Inflammatory macrophage (primary cell): Measurements from ENCODE around the gene SNCAIP.

Source experiments
- DNase-seq, 2 donors: peaks; one replicate each; pipeline ENCODE4 v3.0.0-alpha.2; 2020 to 2022

Gene SNCAIP

DNA sequence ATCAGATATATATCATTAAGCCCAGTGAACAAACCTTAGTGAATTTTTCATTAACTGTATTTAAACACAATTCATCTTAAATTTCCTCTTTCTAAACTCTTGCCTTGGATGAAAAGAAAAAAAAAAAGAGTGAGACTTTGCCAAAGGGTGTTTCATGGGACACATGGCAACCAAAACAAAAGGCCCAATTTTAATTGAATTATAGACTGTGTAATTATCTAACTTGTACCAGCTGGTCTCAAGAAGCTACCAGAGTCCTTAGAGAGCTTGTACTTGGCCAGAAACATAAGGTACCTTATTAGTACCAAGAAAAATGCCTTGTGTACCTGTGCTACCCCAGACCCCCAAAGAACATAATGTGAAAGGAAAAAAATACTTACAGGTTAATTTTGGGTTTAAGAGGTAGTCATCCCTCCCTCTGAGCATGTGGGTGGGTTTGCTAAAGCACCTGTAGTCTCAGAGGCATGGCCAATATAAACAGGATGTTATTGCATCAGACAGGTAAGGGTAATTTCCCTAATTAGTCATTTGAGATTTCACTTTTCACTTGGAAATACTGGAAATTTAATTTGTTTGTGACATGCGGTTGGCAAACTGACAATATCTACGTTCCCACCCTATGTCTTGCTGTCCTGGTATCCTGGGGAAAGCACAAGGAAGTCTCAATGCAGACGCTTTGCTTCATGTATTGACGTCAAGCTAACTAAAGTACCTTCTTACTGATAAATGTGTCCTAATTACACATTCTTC, 90.1 kb downstream of the SNCAIP start:
- no peak for DNase-seq

DNA sequence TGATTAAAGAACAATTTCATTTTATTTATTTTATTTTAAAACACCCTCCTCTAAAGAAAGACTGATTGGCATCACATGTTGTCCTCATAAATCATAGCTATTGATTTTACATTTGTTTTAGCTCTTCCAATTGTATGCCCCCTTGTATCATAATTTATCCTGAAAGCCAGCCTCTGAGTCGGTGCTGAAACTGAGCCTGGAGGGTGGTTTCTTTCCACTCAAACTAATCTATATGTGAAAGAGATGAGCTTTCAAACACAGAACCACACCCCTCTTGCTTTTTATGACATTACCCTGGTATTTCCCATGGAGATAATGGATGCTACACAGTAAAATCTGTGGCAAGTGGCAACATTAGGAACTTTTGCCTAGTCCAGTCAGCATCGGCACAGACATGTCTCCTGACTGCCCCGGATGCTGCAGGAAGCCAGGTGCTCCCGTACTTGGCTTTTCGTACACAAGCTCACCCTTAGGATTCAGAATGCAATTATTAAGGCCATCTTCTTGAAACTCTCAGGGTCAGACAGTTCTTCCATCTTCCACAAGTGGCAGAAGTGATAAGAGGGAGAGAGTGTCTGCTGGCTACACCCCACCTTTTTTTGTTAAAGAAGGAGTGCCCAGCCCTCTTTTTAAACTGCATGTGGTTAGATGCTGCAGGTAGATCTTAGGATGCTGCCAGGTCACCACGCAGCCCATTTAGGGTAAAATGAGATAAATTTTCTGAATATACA, 91.1 kb downstream of the SNCAIP start:
- no peak for DNase-seq

DNA sequence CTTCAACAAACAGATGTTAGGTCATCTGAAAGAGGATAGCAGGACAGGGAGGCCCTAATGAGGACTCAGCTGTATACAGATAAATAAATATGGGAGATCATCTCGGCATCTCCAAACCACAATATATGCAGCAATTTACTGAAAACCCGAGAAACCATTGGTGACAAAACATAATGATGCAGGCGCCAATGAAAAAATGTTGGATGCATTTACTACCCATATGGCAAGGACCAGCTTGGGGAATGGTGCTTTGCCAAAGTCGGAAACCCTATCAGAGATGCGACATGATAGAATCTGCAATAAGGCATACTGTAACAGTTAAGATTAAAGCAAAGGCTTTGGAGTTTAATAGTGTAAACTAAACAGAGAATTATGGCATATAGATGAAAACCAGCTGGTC, 92.0 kb downstream of the SNCAIP start:
- DNase-seq: no peak

DNA sequence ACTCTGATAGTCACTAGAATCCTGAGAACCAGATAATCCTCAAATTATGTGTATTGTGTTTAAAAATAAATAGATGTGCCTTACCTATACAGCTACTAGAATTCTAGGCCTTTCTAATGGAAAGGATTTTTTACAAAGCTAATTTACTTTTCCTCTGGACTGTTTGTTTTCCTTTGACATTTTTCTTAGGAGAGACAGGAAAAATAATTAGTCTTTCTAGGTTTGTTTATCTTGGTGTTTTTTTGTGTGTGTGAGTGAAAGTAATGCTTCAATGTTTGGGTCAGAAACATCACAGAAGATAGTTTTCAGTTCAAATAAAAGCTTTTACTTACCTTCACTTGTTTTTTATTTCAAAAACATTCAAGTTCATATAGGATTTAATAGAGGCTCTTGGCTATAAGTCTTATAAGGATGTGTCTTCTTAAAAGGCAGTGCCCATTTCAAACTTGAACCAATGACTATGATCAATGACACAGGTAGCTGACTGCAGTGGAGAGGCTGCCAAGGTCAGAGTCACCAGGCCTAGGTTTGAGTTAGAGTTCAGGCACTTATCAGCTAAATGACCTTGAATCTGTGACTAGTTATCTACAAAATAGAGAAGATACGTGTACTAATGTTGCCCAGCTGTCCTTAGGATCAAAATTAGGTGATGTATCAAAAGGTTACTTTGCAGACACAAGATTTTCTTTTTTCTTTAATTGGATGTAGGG, 92.8 kb downstream of the SNCAIP start:
- no peak for DNase-seq

DNA sequence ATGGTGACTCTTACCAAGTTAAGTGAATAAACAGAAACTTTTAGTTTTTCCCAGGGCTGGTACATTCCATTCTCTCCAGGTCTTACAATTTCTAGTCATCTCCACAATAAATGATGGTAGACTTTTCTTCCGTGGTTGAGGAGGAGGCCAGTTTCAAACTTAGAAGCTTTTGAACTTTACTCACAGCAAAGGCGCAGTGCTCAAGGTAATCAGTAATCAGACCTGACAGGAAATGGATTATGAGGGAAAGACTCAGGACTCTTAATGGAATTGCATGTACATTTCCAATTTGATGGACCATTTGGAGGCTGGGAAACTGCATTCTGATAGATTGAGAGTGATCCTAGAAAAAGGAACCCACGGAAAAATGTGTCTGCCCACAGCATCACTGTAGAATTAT, 93.7 kb downstream of the SNCAIP start:
- no peak for DNase-seq

DNA sequence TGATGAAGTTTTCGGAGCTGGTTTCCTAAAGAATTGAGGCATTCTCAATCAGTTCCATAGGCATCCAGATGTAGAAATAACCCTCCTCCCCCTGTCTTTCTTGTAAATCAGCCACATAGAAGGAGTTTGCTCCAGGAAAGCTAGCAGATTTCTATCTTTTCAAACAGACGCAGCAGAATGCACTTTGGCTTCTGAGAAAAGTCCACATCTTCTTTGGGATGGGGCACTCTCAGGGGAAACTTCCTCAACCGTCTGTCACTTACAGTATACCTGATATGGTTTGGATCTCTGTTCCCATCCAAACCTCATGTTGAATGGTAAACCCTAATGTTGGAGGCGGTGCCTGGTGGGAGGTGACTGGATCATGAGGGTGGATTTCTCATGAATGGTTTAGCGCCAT, 94.1 kb downstream of the SNCAIP start:
- no peak for DNase-seq

DNA sequence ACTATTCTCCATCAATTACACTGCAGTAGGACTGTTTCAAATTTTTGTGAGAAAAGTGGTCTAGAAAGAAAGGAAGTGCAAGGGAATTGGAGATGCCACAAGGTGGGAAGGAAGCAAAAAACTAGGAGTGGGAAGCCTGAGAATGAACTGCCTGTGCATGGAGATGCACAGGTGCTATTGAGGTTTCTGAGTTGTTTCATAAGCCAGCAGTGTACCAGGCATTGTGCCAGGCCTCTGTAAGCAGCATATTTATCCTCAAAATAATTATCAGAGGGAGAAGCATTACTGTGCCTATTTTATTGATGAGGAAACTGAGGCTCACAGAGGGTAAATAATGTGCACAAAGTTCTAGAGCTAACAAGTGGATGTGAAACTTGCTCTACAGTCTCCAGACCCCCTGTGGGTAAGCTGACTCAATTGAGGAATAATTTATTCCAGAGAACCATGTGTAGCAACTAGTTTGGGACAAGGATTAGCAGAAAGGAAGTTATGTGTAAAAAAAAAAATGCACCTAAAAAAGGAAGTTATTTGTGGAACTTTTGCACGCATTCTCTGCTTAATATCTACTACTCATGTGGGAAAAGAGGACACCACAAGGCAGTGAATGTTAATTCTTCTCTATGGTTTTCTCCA, 96.7 kb downstream of the SNCAIP start:
- no peak for DNase-seq

DNA sequence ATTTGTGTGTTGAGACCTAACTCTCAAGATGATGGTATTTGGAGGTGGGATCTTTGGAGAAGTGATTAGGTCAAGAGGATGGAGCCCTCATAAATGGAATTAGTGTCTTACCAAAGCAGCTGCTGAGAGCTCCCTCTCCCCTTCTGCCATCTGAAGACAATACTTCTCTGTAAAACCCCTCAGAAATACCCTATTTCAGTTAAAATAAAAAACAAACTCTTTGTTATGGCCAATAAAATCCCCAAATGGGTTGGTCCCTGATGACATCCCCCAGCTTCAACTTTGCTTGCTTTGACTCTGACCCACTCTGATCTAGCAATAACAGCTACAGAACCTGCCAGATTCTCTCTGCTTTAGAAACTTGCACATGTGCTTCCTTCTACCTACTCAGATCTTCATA, 100.9 kb downstream of the SNCAIP start:
- no peak for DNase-seq

DNA sequence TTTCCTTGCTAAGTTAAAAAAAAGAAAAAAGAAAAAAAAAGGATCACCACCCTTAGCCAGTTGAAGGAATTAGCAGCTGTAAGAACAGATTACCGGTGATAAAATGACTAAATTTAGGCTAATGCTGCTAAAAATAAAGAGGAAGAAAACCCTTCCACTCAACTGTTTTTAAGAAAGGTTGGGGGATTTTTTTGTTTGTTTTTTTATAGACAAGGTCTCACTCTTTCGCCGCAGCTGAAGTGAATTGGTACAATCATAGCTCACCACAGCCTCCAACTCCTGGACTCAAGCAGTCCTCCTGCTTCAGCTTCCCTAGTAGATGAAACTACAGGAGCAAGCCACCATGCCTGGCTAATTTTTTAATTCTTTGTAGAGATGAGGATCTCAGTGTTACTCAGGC, 101.7 kb downstream of the SNCAIP start:
- no peak for DNase-seq

DNA sequence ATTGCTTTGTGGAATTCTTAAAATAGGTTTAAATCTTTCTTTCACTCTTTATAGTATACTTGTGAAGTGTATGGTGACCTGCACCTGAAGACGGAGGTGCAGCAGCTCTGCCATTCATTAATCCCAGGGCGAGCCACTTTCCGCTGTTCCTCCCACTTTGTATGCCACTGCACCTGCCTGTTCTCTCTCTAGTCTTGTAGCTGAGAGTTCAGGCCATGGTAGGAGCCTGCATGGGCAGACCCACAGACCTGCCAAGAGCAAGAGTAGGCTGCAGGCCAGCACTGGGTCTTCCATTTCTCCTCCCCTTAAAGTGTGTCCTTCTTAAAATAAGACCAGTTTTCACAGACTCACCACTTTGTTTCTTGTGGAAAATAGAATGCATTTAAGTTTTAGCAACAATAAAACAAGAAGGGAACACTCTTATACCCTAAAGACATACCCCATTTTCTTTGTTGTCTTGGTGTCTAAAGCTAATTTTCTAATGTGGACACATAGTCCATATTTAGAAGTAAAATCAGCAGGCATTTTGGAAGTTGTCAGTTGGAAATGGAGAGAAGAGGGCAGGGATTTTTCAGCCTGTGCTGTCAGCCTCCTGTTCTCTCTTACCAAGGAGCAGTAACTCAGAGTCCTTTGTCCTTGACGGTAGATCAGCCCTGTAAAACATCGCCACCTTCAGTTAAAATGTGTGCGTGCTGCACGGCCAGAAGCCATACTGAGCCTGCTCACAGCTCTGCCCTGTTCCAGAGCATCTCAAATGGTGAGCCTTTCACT, 103.2 kb downstream of the SNCAIP start:
- peak; percentile 39 to 59 for DNase-seq

DNA sequence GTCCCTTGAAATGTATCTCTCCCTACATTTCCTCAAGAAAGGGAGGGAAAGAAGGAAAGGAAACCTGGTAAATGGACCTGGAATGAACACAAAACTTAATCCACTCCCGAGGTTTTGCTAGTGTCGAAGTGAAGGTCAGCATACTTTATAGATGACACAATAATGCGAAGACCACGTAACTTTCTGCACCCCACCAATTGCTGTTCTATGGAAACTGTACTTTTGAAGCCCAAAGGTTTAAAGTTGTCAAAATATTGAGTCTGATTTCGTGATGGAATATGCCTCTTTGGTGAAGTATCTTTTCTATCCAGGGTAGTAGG, 103.7 kb downstream of the SNCAIP start:
- DNase-seq: no peak

DNA sequence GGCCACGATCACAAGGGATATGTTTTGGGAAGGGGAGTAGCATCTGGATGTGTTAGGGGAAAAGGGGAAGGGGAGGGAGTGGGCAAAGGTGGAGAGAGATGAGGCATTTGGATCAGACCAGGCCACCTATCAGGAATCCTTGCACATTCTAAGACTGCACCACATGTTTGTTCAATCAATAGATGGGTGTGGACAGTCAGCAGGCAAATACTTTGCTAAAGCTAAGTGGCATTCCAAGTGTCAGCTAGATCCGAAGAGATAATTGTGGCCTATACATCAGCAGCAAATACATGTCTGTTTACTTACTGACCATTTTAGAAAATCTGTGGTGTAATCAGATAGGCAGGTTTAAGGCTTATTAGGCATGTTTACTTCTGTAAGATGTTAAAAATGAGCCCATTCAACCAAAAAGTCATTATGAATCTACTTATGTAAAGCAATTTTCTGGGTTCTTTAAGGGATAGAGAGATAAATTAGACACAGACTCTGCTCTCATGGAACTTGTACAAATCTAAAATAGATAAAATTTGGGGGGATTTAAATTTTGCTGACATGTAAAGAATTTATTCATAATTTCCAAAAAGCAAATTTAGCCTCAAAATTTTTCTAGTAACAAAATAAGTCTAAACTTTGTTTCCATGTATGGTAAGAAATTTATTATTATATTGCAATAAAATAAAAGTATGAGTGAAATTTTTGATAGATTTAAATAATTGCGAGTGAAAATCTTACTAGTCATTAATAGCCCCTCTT, 107.3 kb downstream of the SNCAIP start:
- no peak for DNase-seq

DNA sequence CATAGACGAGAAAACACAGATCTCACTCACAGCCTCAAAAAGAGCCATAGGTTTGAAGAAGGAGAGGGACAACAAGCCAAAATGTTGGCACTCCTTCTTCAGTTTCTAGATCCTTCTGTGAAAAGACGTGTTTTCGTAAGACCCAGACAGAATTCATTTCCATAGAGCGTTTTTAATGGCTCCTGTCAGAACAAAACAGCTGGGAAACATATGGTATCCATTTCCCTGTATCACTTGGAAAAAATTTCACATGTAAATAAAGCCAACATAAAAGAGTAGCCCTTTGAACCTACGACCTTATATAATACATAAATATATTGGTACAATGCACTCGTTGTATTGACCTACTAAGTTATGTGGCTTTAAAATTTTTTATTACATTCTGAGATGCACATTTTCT, 108.1 kb downstream of the SNCAIP start:
- no peak for DNase-seq

DNA sequence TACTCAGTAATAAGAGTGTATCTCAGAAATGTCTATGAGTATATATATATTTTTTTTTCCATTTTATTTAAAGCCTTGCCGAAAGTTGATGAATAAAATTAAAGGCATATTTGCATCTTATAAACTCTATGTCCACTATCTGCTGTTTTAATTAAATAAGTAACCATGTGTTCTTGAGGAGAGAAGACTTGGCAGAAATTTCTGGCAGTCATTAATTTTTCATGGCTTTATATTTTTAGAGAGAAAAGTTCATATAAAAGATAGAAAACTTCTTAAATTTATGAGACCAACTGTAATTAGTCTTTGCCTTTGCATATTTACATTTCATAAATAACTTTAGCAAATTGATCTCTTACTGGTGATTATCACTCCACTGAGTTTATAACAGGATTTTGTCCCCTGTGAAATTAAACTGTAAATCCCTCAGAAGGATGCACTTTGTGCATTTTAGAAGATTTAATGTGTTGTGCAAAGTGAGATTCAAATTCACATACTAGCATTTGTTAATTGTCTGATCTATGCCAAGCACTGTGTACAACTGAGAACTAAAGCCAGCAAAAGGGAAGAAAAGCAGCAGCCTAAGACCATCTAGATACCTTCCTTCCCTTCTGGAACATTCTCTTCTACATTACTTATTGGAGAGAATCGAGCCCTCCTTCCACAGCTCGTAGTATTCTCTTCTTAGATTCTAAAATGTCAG, 108.7 kb downstream of the SNCAIP start:
- no peak for DNase-seq

DNA sequence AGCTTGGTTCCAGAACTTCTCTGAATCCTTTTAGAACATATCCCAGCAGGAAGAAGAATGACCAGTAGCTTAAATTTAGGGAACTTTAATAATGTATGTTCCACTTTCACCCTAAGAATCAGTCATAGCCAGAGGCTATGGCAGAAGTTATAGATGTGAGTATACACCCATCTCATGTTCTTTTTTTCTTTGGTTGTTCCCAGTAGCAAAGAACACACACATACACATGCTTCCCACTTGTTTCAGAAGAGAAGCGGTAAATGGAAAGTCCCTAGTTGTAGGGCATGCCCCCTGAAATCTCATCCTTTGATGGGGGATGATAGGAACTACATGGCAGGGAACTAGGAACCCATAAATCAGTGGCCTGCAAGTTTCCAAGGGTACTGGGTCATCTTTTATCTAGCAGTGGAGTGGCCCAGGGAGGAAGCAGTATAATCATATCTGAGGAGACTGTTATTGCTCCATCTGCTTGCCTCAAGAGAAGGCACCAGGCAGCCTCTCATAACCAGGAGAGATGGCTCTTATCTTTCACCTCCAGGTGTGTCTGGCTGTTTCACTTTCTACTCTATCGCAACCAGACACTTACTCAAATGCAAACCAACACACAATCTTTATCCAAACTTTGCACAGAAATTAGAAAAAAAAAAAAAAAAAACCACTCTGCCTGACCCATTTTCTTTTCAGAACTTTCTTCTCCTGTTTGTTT, 109.5 kb downstream of the SNCAIP start:
- DNase-seq: no peak

DNA sequence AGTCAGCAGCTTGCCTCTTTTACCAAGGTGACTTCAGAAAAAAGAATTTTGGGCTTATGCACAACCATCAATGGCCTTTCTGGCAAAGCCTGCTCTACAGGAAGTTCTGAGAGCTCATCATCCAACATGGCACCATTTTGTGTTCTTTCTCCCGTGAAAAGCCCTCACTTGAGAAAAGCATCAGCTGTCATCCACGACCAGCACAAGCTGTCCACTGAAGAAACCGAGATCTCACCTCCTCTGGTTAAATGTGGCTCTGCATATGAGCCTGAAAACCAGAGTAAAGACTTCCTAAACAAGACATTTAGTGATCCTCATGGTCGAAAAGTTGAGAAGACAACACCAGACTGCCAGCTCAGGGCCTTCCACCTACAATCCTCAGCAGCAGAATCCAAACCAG, 111.2 kb downstream of the SNCAIP start:
- no peak for DNase-seq

DNA sequence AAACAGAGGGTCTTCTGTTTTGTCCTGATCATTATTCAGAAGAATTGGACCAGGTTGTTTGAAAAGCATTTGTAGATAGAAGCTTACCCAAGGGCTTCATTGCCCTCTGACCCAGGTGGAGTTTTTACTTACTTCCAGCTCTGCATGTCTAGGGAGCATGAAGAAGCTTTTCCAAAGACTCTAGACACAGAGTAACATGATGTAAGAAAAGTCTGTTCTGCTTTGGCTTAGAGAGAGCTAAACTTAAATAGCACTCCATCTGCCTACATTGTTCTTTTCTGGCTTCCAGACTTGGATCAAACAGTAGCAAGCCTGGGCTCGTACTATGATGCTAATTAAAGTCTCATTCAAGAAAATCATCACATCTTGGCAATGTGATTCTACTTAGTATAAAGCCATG, 112.1 kb downstream of the SNCAIP start:
- DNase-seq: no peak

DNA sequence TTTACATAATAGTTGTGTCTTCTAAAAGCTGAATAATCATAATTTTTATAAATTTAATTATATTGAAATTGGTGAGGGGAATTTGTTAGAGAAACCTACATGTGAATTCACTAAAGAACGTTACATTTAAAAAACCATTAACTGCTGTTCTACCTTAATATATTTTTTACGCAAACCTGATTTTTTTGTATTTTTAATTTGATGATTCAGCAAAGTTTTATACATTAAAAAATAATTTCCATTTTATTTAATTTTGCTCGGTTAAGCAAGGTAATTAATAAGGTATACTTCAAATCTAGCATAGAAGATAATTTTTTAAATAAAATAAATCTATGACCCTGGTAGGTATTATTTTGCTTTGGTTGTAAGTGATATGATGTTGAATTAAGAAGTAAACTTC, 114.3 kb downstream of the SNCAIP start:
- DNase-seq: no peak

DNA sequence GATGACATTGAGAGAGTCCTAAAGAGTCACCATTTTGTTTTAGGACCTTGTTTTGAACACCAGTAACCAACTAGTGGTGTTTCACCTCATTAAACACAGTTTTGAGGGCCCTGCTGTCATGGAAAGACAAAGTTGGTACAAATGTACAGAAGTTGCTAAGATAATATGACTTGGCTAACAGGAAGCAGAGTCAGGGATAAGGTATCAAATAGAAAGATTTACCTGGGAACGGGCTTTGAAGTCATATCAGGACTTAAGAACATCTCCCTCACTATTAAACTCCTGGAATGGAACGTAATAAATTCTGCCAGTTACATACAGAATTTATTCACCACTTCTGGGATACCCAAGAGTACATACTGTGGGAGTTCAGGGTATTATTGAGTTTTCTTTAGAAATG, 115.6 kb downstream of the SNCAIP start:
- no peak for DNase-seq

DNA sequence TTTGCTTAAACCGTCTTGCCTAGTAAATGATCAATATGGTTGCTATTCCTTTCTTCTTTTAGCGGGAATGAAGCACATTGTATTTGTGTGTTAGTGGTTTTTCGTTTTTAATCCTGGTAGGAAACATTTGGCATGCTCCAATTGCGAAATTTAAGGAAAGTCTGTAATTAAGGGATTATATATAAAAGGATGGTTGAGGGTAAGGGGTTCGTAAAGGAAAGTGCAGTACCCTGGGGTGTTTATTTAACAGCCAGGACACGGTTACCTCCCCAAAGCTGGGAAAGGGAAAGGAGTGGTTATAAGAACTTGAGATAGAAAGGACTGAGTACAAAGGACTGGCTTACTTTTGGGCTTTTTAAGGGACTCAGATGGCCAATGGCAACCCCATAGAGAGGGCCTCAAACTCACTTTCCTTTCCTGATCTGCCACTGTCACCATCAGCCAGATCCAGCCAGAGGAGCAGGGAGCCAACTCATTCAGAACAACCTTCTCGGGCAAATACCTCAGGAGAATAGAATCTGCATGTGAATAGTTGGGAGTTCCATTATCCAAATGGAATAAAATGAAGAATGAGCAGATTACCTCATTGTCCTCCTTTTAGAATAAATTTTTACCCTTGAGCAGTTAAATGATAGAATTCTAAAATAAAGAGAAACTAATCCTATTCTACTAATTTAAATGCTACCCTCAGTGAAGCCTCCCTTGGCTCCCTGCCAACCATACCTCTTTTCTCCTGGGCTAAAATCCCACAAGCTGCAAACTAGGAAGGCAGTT, 117.7 kb downstream of the SNCAIP start:
- DNase-seq: no peak
